ENCODE results near the gene DGKI. TPM values are rescaled to one million over a fixed set of nuclear protein-coding genes. Genes with fewer than 3 reads are reported as not detected.
A peak's percentile ranks its signal among the peaks of the same experiment; 100 is the strongest.

DGKI gene
- total RNA-seq, 1 donor = 4.7 TPM

- TF ChIP-seq CTCF (IDR thresholded peaks at IDR 0.05; ENCODE audit: insufficient read depth, low read length) = no peak
- no peak for DNase-seq (ENCODE audit: low read depth)
These were observed 503.9 kb downstream of the DGKI start for GRCh38 chr7:137342828-137343261.

DNA sequence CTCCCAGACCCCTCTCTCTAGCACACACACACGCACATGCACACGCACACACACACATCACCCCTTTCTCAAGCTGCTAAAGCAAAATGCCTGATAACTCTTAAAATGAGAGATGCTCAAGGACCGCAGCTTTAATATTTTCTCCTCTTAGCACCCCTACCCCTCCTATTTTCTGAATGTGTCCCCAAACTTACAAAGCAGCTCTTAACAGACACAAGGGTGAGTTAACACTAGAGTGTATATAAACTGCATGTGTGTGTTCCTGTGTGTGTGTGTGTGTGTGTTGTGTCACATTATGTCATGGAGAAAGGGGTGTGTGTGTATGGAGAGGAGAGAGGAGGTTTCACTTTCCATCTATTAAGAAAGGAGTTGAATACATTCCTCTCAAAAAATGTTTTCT, 504.5 kb downstream of the DGKI start:
- peak overlapping the region; percentile 38 for H3K4me3 ChIP-seq (ENCODE audit: low read depth, low read length)
- DNase-seq (ENCODE audit: low read depth) = peak; percentile 24
- TF ChIP-seq CTCF (IDR thresholded peaks at IDR 0.05; ENCODE audit: insufficient read depth, low read length) = no peak

More at GRCh38 chr7:137342828-137343261, 503.9 kb downstream of the DGKI start:
- H3K4me3 ChIP-seq (ENCODE audit: low read depth, low read length) = peak overlapping the region; percentile 68

- no peak overlapping the region for H3K4me3 ChIP-seq (ENCODE audit: low read depth, low read length)
- no peak for DNase-seq (ENCODE audit: low read depth)
- TF ChIP-seq CTCF (IDR thresholded peaks at IDR 0.05; ENCODE audit: insufficient read depth, low read length) = no peak
These were observed 508.9 kb downstream of the DGKI start for GRCh38 chr7:137337902-137338301.

GRCh38 chr7:137335814-137336213, 511.0 kb downstream of the DGKI start:
- TF ChIP-seq CTCF (IDR thresholded peaks at IDR 0.05; ENCODE audit: insufficient read depth, low read length) = no peak
- no peak for DNase-seq (ENCODE audit: low read depth)
- no peak overlapping the region for H3K4me3 ChIP-seq (ENCODE audit: low read depth, low read length)

DNA sequence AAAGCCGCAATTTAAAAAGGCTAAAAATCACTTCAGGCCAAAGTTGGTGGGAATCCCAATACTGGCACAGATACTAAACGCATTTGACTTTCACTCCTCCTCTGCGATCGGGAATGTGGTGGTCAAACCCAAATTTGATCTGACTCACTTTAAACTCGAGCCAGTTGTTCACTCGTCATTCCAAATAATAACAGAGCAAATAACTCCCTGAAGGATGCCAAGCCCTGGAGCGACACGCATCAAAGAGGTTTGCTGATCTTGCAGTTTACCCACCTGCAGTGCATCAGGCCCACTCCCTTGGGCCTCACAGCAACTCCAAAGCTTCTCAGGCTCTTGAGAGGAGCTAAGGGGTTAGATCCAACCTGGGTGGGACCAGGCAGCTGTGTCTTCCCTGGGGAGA, 515.4 kb downstream of the DGKI start:
- no peak for TF ChIP-seq CTCF (IDR thresholded peaks at IDR 0.05; ENCODE audit: insufficient read depth, low read length)
- DNase-seq (ENCODE audit: low read depth) = peak; percentile 40
- no peak overlapping the region for H3K4me3 ChIP-seq (ENCODE audit: low read depth, low read length)

Small RNA genes within 50 kb of the gene (small RNA-seq; reads per million reads assigned to genes)
- gene AC090498.1 = 8.8 reads per million, percentile 93 among the genes with 10 or more reads in this experiment

Other genes starting within 250 kb of the DGKI start
- 16.1 and 36.8 TPM in 2 replicates for gene CREB3L2, start 155.1 kb upstream of the DGKI start, total RNA-seq (ENCODE audit: low replicate concordance)
- not detected in 2 replicates for gene AKR1D1, start 229.5 kb upstream of the DGKI start, total RNA-seq (ENCODE audit: low replicate concordance)

Data from fibroblast of the aortic adventitia (primary cell).